GM18519 (cell line): ENCODE results near the gene DAP.

Source experiments
- ATAC-seq: cut with Tn5 transposase; IDR thresholded peaks from one replicate; pipeline ENCODE4 v1.9.1; 2021; ENCODE audit warnings: mild to moderate bottlenecking, moderate library complexity; ENCODE audit not compliant: unreplicated experiment, low FRiP score

DAP gene

DNA sequence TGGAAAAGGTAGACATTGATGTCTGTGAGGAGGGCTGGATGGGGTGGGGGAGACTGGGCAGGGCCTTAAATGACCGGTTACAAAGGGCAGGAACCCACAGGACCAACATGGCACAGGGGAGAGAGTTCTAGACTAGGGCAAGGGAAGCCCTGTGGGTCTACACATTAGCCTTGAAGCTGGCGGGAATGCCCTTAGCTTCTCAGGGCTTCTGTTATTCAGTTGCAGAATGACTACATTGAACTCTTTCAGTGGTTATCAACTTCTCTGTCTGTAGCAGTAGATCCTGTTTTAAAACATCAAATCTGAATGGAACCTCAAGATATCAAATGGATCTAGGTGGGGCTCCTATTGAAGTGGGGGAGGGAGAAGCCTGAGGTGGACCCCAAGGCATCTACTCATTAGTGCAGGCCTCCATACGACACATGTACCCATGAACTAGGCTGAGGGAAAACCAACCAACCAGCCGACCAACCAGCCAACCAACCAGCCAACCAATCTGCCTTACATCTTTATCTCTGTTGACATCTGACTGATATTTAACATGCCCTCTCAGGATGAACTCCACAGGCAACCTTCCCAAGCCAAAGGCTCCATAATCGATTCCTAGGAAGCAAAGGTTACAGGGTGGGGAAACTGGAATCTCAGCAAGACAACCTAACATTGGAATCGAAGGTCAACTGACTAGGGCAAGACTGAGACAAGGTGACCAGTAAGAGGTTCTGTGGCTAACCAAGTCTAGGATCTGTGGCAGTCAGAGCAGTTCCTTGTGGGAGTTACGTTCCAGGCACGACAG, 48.3 kb downstream of the DAP start:
- ATAC-seq: no peak

DNA sequence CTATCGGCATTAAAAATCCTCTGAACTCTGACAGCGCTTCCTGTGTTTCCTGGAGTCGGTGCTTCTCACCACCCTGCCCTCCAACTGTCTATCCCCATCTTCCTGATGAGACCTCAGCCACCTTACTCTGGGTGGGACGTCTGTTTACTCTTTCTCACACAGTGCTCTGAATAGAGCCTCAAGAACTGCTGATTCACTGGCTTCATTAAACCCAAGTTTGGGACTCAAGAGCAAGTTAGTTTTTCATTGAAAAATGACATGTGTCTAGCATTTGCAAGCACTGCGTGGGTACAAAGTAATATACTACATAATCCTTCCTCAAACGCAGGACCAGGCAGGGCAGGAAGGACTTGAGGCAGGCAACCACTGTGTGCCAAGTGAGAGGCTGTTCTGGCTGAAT, 49.5 kb downstream of the DAP start:
- ATAC-seq: no peak

DNA sequence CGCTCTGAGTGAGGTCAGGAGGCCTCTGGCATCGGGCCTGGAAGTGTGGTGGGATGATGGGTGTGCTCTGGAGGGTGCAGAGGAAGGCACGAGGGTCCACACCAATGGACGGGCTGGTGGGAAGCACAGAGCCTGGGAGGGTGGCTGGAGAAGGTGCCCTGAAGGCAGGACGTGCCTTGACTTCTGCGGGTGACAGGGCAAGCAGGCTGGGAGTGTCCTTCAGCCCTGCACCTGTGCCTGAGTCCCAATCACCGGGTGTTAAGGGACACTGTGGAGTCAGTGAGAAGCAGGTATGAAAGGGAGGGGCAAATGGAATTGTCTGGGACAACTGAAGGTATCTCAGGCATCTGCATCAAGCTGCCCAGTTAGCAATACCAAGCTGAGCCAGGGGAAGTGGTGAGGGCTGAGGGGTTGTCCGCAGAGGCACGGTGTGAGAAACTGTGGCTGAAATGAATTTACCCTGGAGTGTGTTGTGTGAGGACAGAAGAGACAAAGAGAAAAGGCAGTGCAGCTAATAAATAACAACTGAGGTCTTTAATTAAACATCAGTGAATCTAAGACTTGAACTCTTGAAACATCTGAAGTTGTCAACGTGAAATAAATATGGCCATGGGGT, 50.4 kb downstream of the DAP start:
- ATAC-seq: no peak

DNA sequence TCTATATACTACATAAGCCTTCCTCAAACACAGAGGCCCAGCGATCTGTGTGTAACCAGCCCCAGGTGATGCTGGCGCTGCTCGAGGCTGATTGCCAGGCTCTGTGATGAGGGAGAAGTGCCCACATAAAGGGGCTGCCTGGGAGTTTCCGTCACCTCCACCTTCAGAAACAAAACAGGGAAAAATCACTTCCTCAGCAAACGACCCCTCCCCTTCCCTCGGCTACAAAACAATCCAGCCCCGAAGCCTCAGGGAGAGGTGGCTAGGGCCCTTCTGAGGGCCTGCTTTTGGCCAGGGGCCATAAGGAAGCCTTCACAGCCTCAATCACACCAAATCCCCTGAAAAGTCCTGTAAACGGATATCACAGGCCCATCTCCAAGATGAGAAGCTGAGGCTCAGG, 51.1 kb downstream of the DAP start:
- ATAC-seq: no peak

DNA sequence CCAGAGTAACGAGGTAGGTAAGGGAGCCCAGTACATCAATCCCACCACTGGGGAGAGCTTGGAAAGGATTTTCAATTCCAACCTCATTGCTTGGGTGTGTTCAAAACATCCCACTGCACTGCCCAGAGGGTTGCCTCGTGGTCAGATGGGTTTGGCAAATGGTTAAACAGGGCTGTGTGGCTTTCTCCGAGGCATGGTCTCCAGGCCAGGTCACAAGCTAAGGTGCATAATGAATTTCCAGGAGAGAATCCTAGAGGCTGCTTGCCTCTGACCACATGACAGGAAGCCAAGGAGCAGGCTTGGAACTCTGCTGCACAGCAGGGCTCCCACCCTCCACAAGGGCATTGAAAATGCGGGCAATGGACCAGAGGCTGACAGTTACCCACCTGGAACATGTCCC, 51.6 kb downstream of the DAP start:
- ATAC-seq: no peak

DNA sequence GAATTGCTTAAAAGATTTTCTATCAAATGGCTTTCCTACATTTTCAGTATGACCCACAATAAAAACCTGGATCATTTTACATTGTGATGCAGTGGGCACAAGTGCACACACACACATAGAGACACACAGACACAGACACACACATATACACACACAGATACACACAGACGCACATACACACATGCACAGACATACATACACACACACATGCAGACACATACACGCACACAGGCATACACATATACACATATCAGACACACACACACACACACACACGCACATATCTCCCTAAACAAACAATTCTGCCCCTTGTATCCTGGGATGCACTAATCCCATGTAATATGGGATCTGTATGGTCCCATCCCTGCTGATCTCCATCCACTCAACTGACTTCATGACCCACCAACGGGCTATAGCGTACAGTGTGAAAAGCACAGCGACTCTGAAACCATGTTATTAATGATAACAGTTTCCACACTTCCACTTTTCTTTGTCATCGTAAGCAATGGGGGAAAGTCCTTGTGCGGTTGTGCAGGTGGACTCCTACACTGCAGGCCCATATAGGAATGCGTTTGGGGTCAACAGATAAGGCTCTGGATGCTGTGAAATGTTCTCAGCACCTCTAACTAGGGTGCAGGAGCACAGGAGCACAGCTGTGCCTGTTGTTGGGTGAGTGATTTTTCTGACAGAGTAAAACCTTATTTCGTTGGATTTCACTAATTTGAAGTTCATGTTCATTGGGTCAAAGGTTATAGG, 52.7 kb downstream of the DAP start:
- ATAC-seq: no peak

DNA sequence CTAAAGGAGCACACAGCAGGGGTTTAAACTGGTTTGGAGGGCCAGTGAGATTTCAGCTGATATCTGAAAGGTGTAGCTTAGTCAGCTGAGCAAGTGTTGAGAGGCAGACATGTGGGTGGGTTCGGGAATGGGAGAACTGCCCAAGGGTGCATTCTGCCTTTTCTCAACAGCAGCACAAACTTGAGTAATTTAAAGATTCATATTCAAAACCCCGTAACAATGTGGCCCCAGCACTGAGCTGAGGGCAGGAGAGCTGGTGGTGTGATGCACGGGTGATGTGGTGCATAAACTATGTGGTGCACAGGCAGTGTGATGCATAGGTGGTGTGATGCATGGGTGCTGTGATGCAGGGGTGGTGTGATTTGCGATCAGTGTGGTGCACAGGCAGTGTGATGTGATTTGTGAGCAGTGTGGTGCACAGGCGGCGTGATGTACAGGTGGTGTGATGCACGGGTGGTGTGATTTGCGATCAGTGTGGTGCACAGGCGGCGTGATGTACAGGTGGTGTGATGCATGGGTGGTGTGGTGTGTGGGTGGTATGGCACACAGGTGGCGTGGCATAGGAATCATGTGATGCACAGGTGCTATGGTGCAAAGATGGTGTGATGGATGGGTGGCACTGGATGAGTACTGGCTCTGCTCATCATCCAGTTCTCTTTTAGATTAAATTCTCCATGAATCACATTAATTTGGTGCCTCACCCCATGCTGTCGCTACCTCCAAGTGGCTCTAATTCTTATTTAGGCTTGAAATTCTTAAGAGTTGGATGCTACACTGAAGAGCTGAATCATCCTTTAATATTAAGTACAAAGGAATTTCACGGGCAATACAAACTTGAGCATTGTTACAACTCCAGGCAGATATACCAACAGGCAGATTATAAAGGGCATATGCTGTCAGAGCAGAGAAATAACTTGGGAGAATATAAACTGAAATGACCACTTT, 53.6 kb downstream of the DAP start:
- ATAC-seq: no peak

DNA sequence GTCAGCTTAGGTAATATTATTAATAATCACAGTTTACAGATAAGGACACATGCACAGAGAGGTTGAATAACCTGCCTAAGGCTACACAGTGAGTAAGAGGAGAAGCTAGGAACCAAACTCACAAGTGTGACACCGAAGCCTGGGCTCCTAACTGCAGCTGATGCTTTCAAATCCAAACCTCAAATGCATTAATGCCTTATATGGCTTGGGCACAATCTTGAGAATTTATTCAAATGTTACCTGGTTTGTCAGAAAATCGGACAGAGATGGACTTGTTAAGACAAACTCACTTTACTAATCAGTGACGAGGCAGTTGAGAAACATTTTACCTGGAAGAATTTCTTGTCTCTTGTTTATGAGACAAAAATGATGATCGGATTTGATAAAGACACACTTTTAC, 54.7 kb downstream of the DAP start:
- no peak for ATAC-seq

DNA sequence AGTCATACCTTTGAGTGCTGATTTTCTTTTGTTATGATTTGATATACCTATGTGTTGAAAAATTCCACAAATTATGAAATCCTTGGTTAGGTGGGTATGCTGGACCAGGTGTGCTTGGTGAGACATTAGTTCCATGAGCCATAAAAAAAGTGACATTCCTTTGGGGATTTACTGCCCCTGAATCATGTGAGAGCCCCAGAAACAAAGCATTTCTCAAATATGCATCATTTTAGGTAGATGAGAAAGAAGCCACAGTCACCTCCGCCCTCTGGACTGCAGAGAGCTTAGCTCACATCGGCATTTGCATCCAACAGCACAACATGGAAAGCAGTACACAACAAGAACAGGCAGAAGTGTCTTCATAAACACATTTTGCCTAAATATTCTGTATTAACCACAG, 55.3 kb downstream of the DAP start:
- no peak for ATAC-seq

DNA sequence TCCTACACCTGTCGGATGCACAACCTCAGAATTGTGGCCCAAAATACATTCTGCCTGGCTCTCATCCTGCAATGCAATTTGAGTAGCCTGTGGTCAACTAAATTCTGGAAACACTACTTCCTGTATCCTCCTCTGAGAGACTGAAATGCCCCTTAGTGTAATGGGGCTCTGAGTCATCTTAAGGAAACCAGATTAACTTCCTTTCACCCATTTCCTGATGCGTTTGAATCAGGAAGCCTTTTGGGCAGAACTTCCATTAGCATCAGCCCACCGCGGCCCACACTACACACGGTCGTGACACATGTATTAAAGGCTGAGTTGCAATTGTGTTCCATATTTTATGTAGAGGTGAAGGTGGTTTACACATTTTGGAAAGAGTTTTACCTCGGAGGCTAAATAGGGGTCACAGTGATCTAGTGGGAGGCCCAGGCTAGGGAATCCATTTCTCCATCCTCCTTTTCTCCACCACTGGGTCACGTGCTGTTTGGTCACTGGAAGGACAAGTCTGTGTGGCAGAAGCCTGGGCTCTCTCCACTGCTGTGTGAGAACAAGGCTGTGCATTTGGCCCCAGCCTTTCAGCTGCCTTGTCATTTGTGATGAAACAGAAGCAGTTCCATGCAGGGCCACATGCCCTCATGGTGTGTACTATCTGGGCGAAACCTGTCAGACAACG, 55.9 kb downstream of the DAP start:
- no peak for ATAC-seq

DNA sequence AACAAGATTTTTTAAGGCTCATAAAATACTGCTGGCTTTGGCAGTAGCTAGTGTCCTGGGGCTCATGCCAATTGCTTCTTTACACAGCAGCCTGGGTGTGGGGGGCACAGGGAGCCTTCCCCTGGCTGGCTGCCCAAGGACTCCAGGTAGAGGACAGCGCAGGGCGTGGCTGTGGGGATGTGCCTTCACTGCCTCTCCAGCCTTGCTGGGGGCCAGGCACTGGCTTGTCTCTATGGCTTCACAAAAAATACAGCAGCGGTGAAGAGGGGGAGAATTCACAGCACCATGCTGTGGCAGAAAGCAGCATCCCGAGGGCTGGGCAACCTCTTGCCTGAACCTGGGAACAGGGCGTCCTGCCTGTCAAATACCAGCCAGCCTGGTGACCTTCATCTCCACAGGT, 57.4 kb downstream of the DAP start:
- no peak for ATAC-seq

DNA sequence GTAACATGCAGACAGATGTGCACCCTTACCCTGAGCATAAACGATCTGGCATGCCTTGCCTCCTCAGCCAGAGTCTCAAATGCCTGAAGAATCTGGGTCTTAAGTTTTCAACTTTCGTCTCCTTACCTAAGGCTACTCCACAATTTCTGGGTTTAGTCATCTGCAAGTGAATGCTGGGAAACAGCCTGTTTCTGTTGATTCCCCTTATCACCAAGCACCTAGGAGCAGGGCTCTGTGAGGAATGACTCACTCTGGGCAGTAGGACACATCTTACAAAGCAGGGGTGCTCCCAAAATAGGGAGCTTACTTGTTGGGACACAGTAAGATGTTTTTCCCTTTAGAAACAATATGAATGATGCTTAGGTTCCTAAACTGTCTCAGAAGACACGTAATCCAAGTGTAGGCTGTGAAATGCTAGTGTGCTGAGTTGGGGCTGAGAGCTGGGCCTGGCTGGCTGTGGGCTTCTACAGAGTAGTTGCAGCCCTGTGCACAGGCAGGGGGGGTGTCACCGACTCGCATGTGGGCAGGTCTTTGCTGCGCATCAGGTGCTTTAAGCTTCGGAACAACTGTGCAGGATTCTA, 58.0 kb downstream of the DAP start:
- no peak for ATAC-seq

DNA sequence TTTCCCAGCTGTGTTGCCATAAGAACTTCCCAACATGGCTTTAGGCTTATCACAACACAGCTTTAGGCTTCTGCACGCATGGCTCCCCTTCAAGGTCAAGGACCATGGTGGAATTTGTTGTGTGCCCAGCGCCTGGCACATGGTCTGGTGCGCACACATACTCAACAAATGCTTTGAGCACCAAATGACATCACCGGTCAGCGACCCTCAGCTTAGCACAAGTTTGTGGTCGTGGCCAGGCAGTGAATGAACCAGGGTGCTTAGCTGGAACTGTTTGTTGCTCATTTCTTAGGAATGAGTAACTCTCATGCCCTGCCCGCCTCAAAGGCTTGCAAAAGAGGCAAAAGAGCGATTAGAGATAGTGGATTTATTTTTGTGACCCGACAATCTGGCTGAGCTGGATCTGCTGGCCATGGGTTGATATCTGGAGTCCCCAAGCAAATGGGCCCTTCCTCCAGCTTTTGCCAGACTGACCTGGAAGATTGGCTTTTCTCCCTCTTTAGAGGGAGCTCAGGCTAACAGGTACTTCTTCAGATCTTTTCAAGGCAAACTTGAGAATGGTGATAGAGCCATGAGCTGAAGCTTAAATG, 58.9 kb downstream of the DAP start:
- no peak for ATAC-seq

DNA sequence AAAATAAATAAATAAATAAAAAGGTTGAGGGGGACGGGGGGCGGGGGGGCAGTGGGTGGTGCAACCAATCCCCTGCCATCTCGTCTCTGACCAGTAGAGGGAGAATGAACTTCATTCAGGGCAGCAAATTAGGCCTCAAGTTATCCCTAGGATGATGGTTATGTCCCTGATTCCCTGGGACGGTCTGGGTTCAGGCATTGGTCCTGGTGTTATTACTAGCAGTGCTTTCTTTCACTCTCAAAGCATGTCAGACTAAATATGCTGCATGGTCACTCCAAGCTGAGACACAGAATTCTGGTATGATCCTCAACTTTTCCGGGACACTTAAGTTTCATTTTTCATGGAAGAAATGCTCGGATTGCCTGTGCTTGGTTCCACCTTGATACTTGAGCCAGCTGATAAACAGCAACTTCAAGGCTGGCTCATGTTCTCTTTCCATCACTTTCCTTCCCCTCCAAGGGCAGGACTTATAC, 59.4 kb downstream of the DAP start:
- no peak for ATAC-seq

DNA sequence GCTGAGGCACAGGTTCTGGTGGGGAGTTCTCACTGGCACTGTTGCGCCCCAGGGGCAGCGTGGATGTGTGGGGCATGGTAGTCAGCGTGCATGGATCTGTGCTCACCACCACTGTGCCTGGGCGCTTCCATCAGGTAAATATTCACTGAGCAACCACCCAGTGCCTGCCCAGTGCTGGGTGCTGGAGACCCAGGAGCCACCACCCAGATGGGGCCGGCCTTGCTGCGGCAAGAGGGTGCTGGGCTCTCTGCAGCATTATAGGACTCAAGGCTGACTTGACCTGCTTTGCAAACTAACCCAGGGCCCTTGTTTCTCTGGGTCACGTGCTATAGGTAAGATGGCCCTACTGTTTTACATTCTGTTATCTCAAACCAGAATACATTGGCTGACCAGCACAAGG, 60.5 kb downstream of the DAP start:
- ATAC-seq: no peak

DNA sequence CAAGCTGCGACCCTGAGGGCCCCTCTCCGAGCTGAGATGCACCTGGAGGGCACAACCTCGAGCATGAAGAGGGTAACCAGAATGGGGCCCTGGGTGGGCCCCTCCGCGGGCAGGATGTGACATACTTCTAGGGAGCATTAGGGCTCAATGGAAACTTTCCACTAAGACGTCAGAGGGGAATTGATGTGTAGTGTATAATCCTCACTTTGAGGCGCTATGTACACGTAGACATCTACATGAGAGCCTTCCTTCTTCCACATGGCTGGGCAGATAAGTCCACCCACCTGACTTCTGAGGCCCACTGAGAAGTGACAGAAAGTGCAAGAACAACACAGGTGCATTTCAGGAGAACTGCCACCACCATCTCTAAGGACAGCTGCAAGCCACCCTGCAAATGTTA, 61.0 kb downstream of the DAP start:
- ATAC-seq: peak; percentile 55

DNA sequence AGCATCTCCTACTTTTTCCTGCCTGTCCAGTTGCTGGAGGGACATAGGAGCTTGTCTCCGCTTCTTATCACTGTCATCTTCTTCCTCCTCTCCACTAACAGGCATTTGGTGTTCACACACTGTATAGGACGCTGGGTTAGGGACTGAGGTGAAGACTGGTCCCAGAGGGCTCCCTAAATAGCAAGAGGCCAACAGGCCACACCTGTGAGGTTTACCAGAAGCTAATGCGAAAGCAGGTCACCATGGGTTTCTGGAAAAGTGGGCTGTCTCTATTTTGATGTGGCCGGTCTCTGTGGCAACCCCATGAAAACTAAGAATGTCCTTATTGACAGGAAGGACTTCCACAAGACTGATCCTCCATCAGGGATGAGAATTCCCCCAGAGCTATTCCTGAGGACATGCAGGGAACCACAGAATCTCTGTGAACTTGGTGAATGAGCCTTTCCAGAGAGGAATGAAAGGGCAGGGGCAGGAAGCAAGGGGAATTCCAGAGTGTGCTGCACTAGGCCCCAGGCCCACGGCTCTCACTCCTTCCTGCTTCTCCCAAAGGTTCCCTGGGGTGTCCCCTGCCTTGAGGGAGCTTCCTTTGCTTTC, 61.7 kb downstream of the DAP start:
- peak; percentile 33 for ATAC-seq

DNA sequence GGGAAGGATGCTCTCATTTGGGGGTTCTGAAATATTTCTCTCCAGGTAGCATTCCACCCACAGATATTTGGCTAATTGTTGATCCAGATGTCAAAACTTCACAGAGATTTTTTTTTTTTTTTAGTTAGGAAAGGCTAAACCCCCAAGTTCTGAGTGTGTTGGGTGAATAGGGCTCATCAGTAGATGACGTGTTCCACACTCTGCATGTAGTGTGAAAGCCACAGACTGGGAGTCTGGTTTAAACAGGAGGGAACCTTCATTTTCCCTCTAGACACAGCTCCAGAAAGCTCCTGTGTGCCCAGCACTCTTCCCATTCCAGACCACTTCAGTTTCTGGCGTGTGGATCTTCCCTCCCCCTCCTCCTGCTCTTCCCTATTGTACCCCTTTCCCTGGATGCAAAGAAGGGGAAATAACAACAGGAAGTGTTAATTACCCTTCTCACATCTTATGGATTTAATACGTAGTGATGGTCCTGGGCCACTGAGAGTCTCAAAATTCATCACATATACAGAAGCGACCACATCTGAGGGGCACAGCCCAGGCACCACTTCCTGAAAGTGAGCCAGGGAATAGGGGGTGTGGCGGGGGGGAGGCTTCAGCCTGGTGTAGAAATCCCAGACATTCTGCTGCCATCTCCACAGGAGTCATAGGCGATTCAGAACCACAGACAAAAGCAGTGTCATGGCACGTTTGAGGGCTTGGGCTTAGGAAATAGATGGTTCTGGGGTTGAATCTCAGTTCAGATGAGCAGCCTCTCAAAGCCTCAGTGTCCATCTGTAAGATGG, 65.1 kb downstream of the DAP start:
- ATAC-seq: no peak
